ENCODE results near the gene SERPINA12. TPM values are rescaled to one million over a fixed set of nuclear protein-coding genes. Genes with fewer than 3 reads are reported as not detected.
A peak's percentile ranks its signal among the peaks of the same experiment; 100 is the strongest.

The SERPINA12 gene
- total and polyA plus RNA-seq, 4 experiments from 2014 or later = not detected

- no peaks in the 10 kb centered on the region for H3K36me3 ChIP-seq (ENCODE audit: insufficient read depth, low read length)
- Mint-ChIP-seq H3K4me3 (no peak overlapping the region), H3K4me1 (no peaks in the 10 kb centered on the region), H3K27ac (no peak overlapping the region), H3K9me3 (peaks cover 0 to 2% (median 0%) of the 10 kb centered on the region in 8 donors), H3K36me3 (no peaks in the 10 kb centered on the region), H3K27me3 (peaks cover 9 to 18% of the 10 kb centered on the region in 2 donors)
- no peak overlapping the region for H3K4me3 ChIP-seq (ENCODE audit: low read length in 2 of 2)
- no peaks in the 10 kb centered on the region for H3K27me3 ChIP-seq (ENCODE audit: insufficient read depth, low read length)
- H3K27ac ChIP-seq (ENCODE audit: low read depth, low read length) = no peak overlapping the region
- ChIA-PET CTCF (ENCODE audit: partially characterized antibody) (no interaction called here), POLR2A (ENCODE audit: partially characterized antibody) (no interaction called here)
- no peaks in the 10 kb centered on the region for H3K9me3 ChIP-seq (ENCODE audit: control insufficient read depth in 1 of 2, low read length in 2 of 2)
- no peaks in the 10 kb centered on the region for H3K4me1 ChIP-seq (ENCODE audit: insufficient read depth, low read length)
- intact Hi-C loops (cut with micrococcal nuclease) = no loop called here
- no peak for DNase-seq
Observed at GRCh38 chr14:94505641-94506040, 3.6 kb downstream of the SERPINA12 start.

- Histone ChIP-seq H3K9me3 (ENCODE audit: control insufficient read depth in 1 of 2, low read length in 2 of 2) (no peaks in the 10 kb centered on the region), H3K36me3 (ENCODE audit: insufficient read depth, low read length) (no peaks in the 10 kb centered on the region), H3K4me1 (ENCODE audit: insufficient read depth, low read length) (no peaks in the 10 kb centered on the region), H3K4me3 (ENCODE audit: low read length in 2 of 2) (no peak overlapping the region), H3K27me3 (ENCODE audit: insufficient read depth, low read length) (no peaks in the 10 kb centered on the region), H3K27ac (ENCODE audit: low read depth, low read length) (no peak overlapping the region)
- H3K4me3 Mint-ChIP-seq = no peak overlapping the region
- no peak overlapping the region for H3K27ac Mint-ChIP-seq
- no peaks in the 10 kb centered on the region for H3K36me3 Mint-ChIP-seq
- CTCF ChIA-PET (ENCODE audit: partially characterized antibody) = no interaction called here
- no peak for DNase-seq
- POLR2A ChIA-PET (ENCODE audit: partially characterized antibody) = no interaction called here
- H3K27me3 Mint-ChIP-seq = peaks cover 9 to 18% of the 10 kb centered on the region in 2 donors
- intact Hi-C loops (cut with micrococcal nuclease) = no loop called here
- H3K4me1 Mint-ChIP-seq = no peaks in the 10 kb centered on the region
- peaks cover 0 to 2% (median 0%) of the 10 kb centered on the region in 8 donors for H3K9me3 Mint-ChIP-seq
Observed at GRCh38 chr14:94505206-94505605, 4.1 kb downstream of the SERPINA12 start.

- DNase-seq = no peak
- Histone ChIP-seq H3K4me1 (ENCODE audit: insufficient read depth, low read length) (no peaks in the 10 kb centered on the region), H3K27ac (ENCODE audit: low read depth, low read length) (no peak overlapping the region), H3K36me3 (ENCODE audit: insufficient read depth, low read length) (no peaks in the 10 kb centered on the region), H3K27me3 (ENCODE audit: insufficient read depth, low read length) (no peaks in the 10 kb centered on the region), H3K9me3 (ENCODE audit: control insufficient read depth in 1 of 2, low read length in 2 of 2) (no peaks in the 10 kb centered on the region), H3K4me3 (ENCODE audit: low read length in 2 of 2) (no peak overlapping the region)
- no peaks in the 10 kb centered on the region for H3K4me1 Mint-ChIP-seq
- peaks cover 10 to 17% of the 10 kb centered on the region in 2 donors for H3K27me3 Mint-ChIP-seq
- H3K9me3 Mint-ChIP-seq = no peaks in the 10 kb centered on the region
- H3K36me3 Mint-ChIP-seq = no peaks in the 10 kb centered on the region
- no peak overlapping the region for H3K4me3 Mint-ChIP-seq
- intact Hi-C loops (cut with micrococcal nuclease) = no loop called here
- peak overlapping the region in 1 of 7 donors; percentile 9 for H3K27ac Mint-ChIP-seq
- ChIA-PET POLR2A (ENCODE audit: partially characterized antibody) (no interaction called here), CTCF (ENCODE audit: partially characterized antibody) (interaction anchor here (1.3 kb wide), 1 partner anchor 16 kb away, joined by 3 read pairs; no protein-coding TSS in a partner anchor)
Observed at GRCh38 chr14:94501588-94502516, 7.4 kb downstream of the SERPINA12 start.

- Mint-ChIP-seq H3K4me3 (no peak overlapping the region), H3K4me1 (no peaks in the 10 kb centered on the region), H3K36me3 (no peaks in the 10 kb centered on the region), H3K9me3 (no peaks in the 10 kb centered on the region), H3K27me3 (peaks cover 10% of the 10 kb centered on the region in 2 donors), H3K27ac (no peak overlapping the region)
- Histone ChIP-seq H3K27ac (ENCODE audit: low read depth, low read length) (no peak overlapping the region), H3K4me3 (ENCODE audit: low read length in 2 of 2) (no peak overlapping the region), H3K9me3 (ENCODE audit: control insufficient read depth in 1 of 2, low read length in 2 of 2) (no peaks in the 10 kb centered on the region), H3K4me1 (ENCODE audit: insufficient read depth, low read length) (no peaks in the 10 kb centered on the region), H3K27me3 (ENCODE audit: insufficient read depth, low read length) (no peaks in the 10 kb centered on the region), H3K36me3 (ENCODE audit: insufficient read depth, low read length) (no peaks in the 10 kb centered on the region)
- ChIA-PET POLR2A (ENCODE audit: partially characterized antibody) (no interaction called here), CTCF (ENCODE audit: partially characterized antibody) (no interaction called here)
- DNase-seq = no peak
- intact Hi-C loops (cut with micrococcal nuclease) = no loop called here
Observed at GRCh38 chr14:94500264-94500663, 9.0 kb downstream of the SERPINA12 start.

GRCh38 chr14:94499673-94500072 is 9.6 kb downstream of the SERPINA12 start:
- Mint-ChIP-seq H3K9me3 (no peaks in the 10 kb centered on the region), H3K4me1 (no peaks in the 10 kb centered on the region), H3K4me3 (no peak overlapping the region), H3K36me3 (no peaks in the 10 kb centered on the region), H3K27ac (no peak overlapping the region), H3K27me3 (peaks cover 5 to 10% of the 10 kb centered on the region in 2 donors)
- POLR2A ChIA-PET (ENCODE audit: partially characterized antibody) = no interaction called here
- H3K4me1 ChIP-seq (ENCODE audit: insufficient read depth, low read length) = no peaks in the 10 kb centered on the region
- no peaks in the 10 kb centered on the region for H3K9me3 ChIP-seq (ENCODE audit: control insufficient read depth in 1 of 2, low read length in 2 of 2)
- no peak overlapping the region for H3K27ac ChIP-seq (ENCODE audit: low read depth, low read length)
- no peak overlapping the region for H3K4me3 ChIP-seq (ENCODE audit: low read length in 2 of 2)
- intact Hi-C loops (cut with micrococcal nuclease) = no loop called here
- CTCF ChIA-PET (ENCODE audit: partially characterized antibody) = interaction anchor here (3.6 kb wide), 1 partner anchor 13 kb away, joined by 19 read pairs; no protein-coding TSS in a partner anchor
- no peaks in the 10 kb centered on the region for H3K36me3 ChIP-seq (ENCODE audit: insufficient read depth, low read length)
- no peaks in the 10 kb centered on the region for H3K27me3 ChIP-seq (ENCODE audit: insufficient read depth, low read length)
- no peak for DNase-seq

- ChIA-PET CTCF (ENCODE audit: partially characterized antibody) (interaction anchor here (3.6 kb wide), 1 partner anchor 12 kb away, joined by 19 read pairs; no protein-coding TSS in a partner anchor), POLR2A (ENCODE audit: partially characterized antibody) (no interaction called here)
- no peak overlapping the region for H3K4me3 ChIP-seq (ENCODE audit: low read length in 2 of 2)
- intact Hi-C loops (cut with micrococcal nuclease) = no loop called here
- H3K4me3 Mint-ChIP-seq = no peak overlapping the region
- no peak overlapping the region for H3K27ac ChIP-seq (ENCODE audit: low read depth, low read length)
- H3K4me1 ChIP-seq (ENCODE audit: insufficient read depth, low read length) = no peaks in the 10 kb centered on the region
- H3K27me3 ChIP-seq (ENCODE audit: insufficient read depth, low read length) = no peaks in the 10 kb centered on the region
- no peaks in the 10 kb centered on the region for H3K36me3 ChIP-seq (ENCODE audit: insufficient read depth, low read length)
- no peaks in the 10 kb centered on the region for H3K9me3 ChIP-seq (ENCODE audit: control insufficient read depth in 1 of 2, low read length in 2 of 2)
- no peak overlapping the region for H3K27ac Mint-ChIP-seq
- H3K27me3 Mint-ChIP-seq = peaks cover 7 to 10% of the 10 kb centered on the region in 2 donors
- DNase-seq = no peak
- H3K4me1 Mint-ChIP-seq = no peaks in the 10 kb centered on the region
- H3K36me3 Mint-ChIP-seq = no peaks in the 10 kb centered on the region
- H3K9me3 Mint-ChIP-seq = no peaks in the 10 kb centered on the region
Observed at GRCh38 chr14:94498215-94498614, 11.1 kb downstream of the SERPINA12 start.

- no peaks in the 10 kb centered on the region for H3K9me3 ChIP-seq (ENCODE audit: control insufficient read depth in 1 of 2, low read length in 2 of 2)
- H3K27me3 ChIP-seq (ENCODE audit: insufficient read depth, low read length) = no peaks in the 10 kb centered on the region
- intact Hi-C loops (cut with micrococcal nuclease) = loop anchor here (5.0 kb wide), 1 partner anchor 248 kb away; no protein-coding TSS in a partner anchor
- H3K4me1 ChIP-seq (ENCODE audit: insufficient read depth, low read length) = no peaks in the 10 kb centered on the region
- H3K27ac ChIP-seq (ENCODE audit: low read depth, low read length) = no peak overlapping the region
- ChIA-PET POLR2A (ENCODE audit: partially characterized antibody) (no interaction called here), CTCF (ENCODE audit: partially characterized antibody) (no interaction called here)
- no peaks in the 10 kb centered on the region for H3K36me3 ChIP-seq (ENCODE audit: insufficient read depth, low read length)
- no peak overlapping the region for H3K4me3 ChIP-seq (ENCODE audit: low read length in 2 of 2)
- H3K4me1 Mint-ChIP-seq = no peaks in the 10 kb centered on the region
- no peaks in the 10 kb centered on the region for H3K36me3 Mint-ChIP-seq
- no peak overlapping the region for H3K4me3 Mint-ChIP-seq
- H3K27me3 Mint-ChIP-seq = peaks cover 5 to 7% of the 10 kb centered on the region in 2 donors
- H3K9me3 Mint-ChIP-seq = no peaks in the 10 kb centered on the region
- DNase-seq = no peak
- no peak overlapping the region for H3K27ac Mint-ChIP-seq
Observed at GRCh38 chr14:94494085-94494484, 15.2 kb downstream of the SERPINA12 start.
